Esophagus squamous epithelium (tissue), 5 donors: ENCODE data around the gene CENPE. TPM values are rescaled to one million over a fixed set of nuclear protein-coding genes. Genes with fewer than 3 reads are reported as not detected.
"Not testable (repeated sequence)": the region's sequence is repeated elsewhere in the genome, so short reads cannot be mapped to it uniquely, and the experiment has no call there.

Experiments
- DNase-seq: peaks from one replicate; lab custom pipeline; 2025; lab: John Stamatoyannopoulos, UW
- H3K27ac ChIP-seq, 4 donors: fragments of 200-600 bp; sonication (generic); one replicate each; pipeline ENCODE4 v1.5.1; 2016 to 2019; ENCODE audit warnings: mild to moderate bottlenecking in 1 of 4
- H3K27me3 ChIP-seq, 4 donors: fragments of 200-600 bp; sonication (generic); 1 replicate in 3 of 4; 2 replicates in 1 of 4; pipeline versions ENCODE4 v1.5.1 to v1.6.0; 2017 to 2021; ENCODE audit warnings: antibody characterized with exemption in 1 of 4
- H3K36me3 ChIP-seq, 3 donors: fragments of 200-600 bp; sonication (generic); one replicate each; pipeline ENCODE4 v1.5.1; 2016 to 2019
- H3K4me1 ChIP-seq, 3 donors: fragments of 200-600 bp; sonication (generic); one replicate each; pipeline ENCODE4 v1.5.1; 2017 to 2019
- H3K4me3 ChIP-seq, 4 donors: fragments of 200-600 bp; sonication (generic); 1 replicate in 3 of 4; 2 replicates in 1 of 4; pipeline ENCODE4 v1.5.1; 2016 to 2019; ENCODE audit warnings: mild to moderate bottlenecking in 2 of 4, moderate library complexity in 1 of 4
- H3K9me3 ChIP-seq, 3 donors: fragments of 200-600 bp; sonication (generic); one replicate each; pipeline ENCODE4 v1.5.1; 2016 to 2019
- CTCF ChIP-seq, 6 experiments: fragments of 450-650 bp in 4 of 6; fragments of 200-600 bp in 2 of 6; sonication (generic) in 2 of 6; IDR thresholded peaks; one replicate each; pipeline ENCODE4 v1.5.1; 2016 to 2019; ENCODE audit warnings: antibody characterized with exemption in 6 of 6, mild to moderate bottlenecking in 4 of 6, moderate library complexity in 4 of 6
- POLR2A ChIP-seq, 4 donors: fragments of 450-650 bp; IDR thresholded peaks; one replicate each; pipeline ENCODE4 v1.6.1; 2017; ENCODE audit warnings: antibody characterized with exemption in 4 of 4, mild to moderate bottlenecking in 4 of 4, moderate library complexity in 3 of 4
- WGBS, 2 donors: methylation state at CpG; one replicate each; pipeline ENCODE4 v1.1.5; 2018; 5-methylcytosine and 5-hydroxymethylcytosine counted together
- intact Hi-C: fragments of 100-400 bp; cut with DNase I; formaldehyde crosslinking; loops from one replicate; pipeline ENCODE4 v1.15.0; 2022
- total RNA-seq, 4 donors: library from RNA; depleted of rRNA; stranded (reverse); fragments of >200 nt; gene quantifications; one replicate each; pipeline ENCODE4 v1.1.0, GENCODE V29; 2016
- donor health status: DM: yes; HTN: yes; CAD: no.

The CENPE gene
- total RNA-seq, 4 donors from 2014 or later, result 3.0 to 14.3 (median 7.7) TPM

GRCh38 chr4:103193457-103193856 lies 4.7 kb downstream of the CENPE start:
- TF ChIP-seq POLR2A (IDR thresholded peaks at IDR 0.05) (no peak), CTCF (IDR thresholded peaks at IDR 0.05) (no peak)
- Histone ChIP-seq H3K27ac (no peak overlapping the region), H3K9me3 (no peaks in the 10 kb centered on the region), H3K4me1 (peaks cover 0 to 13% (median 6%) of the 10 kb centered on the region in 3 donors), H3K36me3 (no peaks in the 10 kb centered on the region), H3K27me3 (no peaks in the 10 kb centered on the region), H3K4me3 (no peak overlapping the region)
- DNase-seq, result no peak
- intact Hi-C loops, result no loop called here
- WGBS, 2 donors, result 93 to 94% methylated on average over 2 of the region's 2 CpGs

DNA sequence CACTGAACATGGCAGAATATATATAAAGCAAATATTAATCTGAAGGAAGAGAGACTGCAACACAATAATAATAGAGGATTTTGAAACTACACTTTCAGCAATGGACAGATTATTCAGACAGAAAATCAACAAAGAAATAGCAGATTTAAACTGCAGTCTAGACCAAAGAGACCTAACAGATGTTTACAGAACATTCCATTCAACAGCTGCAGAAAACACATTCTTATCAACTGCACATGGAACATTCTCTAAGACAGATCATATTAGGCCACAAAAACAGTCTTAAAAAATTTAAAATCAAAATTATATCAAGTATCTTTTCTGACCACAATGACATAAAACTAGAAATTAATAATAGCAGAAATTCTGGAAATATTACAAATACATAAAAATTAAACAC lies 27.1 kb downstream of the CENPE start:
- Histone ChIP-seq H3K36me3 (peaks cover 0 to 11% (median 0%) of the 10 kb centered on the region in 3 donors), H3K27me3 (no peaks in the 10 kb centered on the region), H3K27ac (no peak overlapping the region), H3K4me3 (no peak overlapping the region), H3K4me1 (no peaks in the 10 kb centered on the region), H3K9me3 (peaks cover 0 to 14% (median 0%) of the 10 kb centered on the region in 3 donors)
- intact Hi-C loops, result no loop called here
- no peak for DNase-seq
- TF ChIP-seq CTCF (IDR thresholded peaks at IDR 0.05) (no peak), POLR2A (IDR thresholded peaks at IDR 0.05) (no peak)

DNA sequence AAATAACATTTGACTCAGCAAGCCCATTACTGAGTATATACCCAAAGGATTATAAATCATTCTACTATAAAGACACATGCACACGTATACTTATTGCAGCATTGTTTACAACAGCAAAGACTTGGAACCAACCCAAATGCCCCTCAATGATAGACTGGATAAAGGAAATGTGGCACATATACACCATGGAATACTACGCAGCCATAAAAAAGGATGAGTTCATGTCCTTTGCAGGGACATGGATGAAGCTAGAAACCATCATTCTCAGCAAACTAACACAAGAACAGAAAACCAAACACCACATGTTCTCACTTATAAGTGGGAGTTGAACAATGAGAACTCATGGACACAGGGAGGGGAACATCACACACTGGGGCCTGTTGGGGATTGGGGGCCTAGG lies 28.4 kb downstream of the CENPE start:
- H3K27ac ChIP-seq, H3K27me3 ChIP-seq, DNase-seq, intact Hi-C loops, H3K4me1 ChIP-seq, H3K4me3 ChIP-seq: not testable (repeated sequence)
- WGBS, 2 donors, result 92% methylated on average over 2 of the region's 2 CpGs
- Histone ChIP-seq H3K9me3 (peaks cover 0 to 14% (median 0%) of the 10 kb centered on the region in 3 donors), H3K36me3 (peaks cover 0 to 11% (median 0%) of the 10 kb centered on the region in 3 donors)

DNA sequence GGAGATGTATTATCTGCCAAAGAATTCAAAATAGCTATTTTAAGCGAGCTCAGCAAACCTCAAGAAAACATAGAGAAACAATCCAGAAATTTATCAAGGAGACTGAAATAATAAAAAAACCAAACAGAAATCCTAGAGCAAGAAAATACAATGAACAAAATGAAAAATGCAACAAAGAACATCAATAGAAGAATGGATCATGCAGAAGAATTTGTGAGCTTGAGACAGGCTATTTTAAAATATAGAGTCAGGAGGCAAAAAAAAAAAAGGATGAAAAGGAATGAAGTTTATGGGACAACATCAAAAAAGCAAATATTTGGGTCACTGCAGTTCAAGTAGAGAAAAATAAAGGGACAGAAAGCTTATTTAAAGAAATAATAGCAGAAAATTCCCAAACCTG lies 29.1 kb downstream of the CENPE start:
- peaks cover 0 to 11% (median 0%) of the 10 kb centered on the region in 3 donors for H3K36me3 ChIP-seq
- TF ChIP-seq CTCF (IDR thresholded peaks at IDR 0.05) (no peak), POLR2A (IDR thresholded peaks at IDR 0.05) (no peak)
- DNase-seq, result no peak
- H3K4me1 ChIP-seq, result no peaks in the 10 kb centered on the region
- no peak overlapping the region for H3K27ac ChIP-seq
- no peak overlapping the region for H3K4me3 ChIP-seq
- no peaks in the 10 kb centered on the region for H3K27me3 ChIP-seq
- peaks cover 0 to 14% (median 0%) of the 10 kb centered on the region in 3 donors for H3K9me3 ChIP-seq
- 100% methylated on average over 1 of the region's 1 CpG for WGBS, 2 donors
- intact Hi-C loops, result no loop called here

- H3K4me1 ChIP-seq, result no peaks in the 10 kb centered on the region
- WGBS, 2 donors, result 90 to 97% methylated on average over 2 of the region's 2 CpGs
- no peak for TF ChIP-seq POLR2A (IDR thresholded peaks at IDR 0.05)
- TF ChIP-seq CTCF (IDR thresholded peaks at IDR 0.05), result no peak
- intact Hi-C loops, result no loop called here
- no peaks in the 10 kb centered on the region for H3K9me3 ChIP-seq
- DNase-seq, result no peak
- H3K36me3 ChIP-seq, result peaks cover 0 to 15% (median 0%) of the 10 kb centered on the region in 3 donors
- H3K27ac ChIP-seq, result no peak overlapping the region
- H3K4me3 ChIP-seq, result no peak overlapping the region
- H3K27me3 ChIP-seq, result no peaks in the 10 kb centered on the region
Observed at GRCh38 chr4:103162176-103162575, 36.0 kb downstream of the CENPE start.

- intact Hi-C loops, result no loop called here
- TF ChIP-seq POLR2A (IDR thresholded peaks at IDR 0.05), result no peak
- no peak for TF ChIP-seq CTCF (IDR thresholded peaks at IDR 0.05)
- WGBS, 2 donors, result 75 to 84% methylated on average over 4 of the region's 4 CpGs
- Histone ChIP-seq H3K27ac (no peak overlapping the region), H3K4me3 (no peak overlapping the region), H3K4me1 (no peaks in the 10 kb centered on the region), H3K36me3 (peaks cover 0 to 15% (median 0%) of the 10 kb centered on the region in 3 donors), H3K27me3 (no peaks in the 10 kb centered on the region), H3K9me3 (no peaks in the 10 kb centered on the region)
- DNase-seq, result no peak
Observed at GRCh38 chr4:103158760-103159159, 39.4 kb downstream of the CENPE start.
